OCI-LY3 (cell line): Measurements from ENCODE around the gene NOP10.

Source experiments
- EZH2phosphoT487 ChIP-seq: fragments of 200-600 bp; shearing (Covaris generic); IDR thresholded peaks from 2 replicates; pipeline ENCODE4 v1.6.1; 2018; ENCODE audit warnings: antibody characterized with exemption, mixed run types, low read depth
- TF ChIP-seq, protein P1 (sequence below): fragments of 200-600, 300-600 bp; sonication (generic); IDR thresholded peaks from 2 replicates; pipeline ENCODE4 v1.5.1; 2014; ENCODE audit warnings: antibody characterized with exemption, low read length, low read depth

DNA sequence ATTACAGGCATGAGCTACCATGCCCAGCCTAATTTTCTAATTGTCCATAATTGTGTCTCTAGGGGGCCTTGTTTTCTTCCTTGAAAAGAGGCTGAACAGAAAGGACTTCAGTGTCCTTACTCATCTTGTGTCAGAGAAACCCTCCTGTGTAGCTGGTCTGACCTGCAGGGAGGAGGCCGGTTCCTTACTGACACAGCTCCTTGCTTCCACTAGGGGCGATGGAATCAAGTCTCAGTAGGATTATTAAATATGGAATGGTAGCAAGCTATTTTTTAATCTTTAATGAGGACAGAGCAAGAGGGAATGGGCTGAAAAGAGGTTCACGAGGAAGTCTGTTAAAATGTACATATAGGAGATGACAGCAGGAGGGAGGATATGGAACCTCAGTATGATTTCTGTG lies 15.4 kb upstream of the NOP10 start:
- TF ChIP-seq, protein P1, sequence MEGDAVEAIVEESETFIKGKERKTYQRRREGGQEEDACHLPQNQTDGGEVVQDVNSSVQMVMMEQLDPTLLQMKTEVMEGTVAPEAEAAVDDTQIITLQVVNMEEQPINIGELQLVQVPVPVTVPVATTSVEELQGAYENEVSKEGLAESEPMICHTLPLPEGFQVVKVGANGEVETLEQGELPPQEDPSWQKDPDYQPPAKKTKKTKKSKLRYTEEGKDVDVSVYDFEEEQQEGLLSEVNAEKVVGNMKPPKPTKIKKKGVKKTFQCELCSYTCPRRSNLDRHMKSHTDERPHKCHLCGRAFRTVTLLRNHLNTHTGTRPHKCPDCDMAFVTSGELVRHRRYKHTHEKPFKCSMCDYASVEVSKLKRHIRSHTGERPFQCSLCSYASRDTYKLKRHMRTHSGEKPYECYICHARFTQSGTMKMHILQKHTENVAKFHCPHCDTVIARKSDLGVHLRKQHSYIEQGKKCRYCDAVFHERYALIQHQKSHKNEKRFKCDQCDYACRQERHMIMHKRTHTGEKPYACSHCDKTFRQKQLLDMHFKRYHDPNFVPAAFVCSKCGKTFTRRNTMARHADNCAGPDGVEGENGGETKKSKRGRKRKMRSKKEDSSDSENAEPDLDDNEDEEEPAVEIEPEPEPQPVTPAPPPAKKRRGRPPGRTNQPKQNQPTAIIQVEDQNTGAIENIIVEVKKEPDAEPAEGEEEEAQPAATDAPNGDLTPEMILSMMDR, result no peak
- no peak for TF ChIP-seq EZH2phosphoT487
